T-helper 2 cell treated with Interferon-gamma antibody and Interleukin-4, amounts not matched to agents 5 μg/mL and 100 μg/mL, for 36 hours (primary cell): ENCODE data around the gene NXNL1.
"Not testable (repeated sequence)": the region's sequence is repeated elsewhere in the genome, so short reads cannot be mapped to it uniquely, and the experiment has no call there.

Experiments used
- DNase-seq: peaks from one replicate; pipeline ENCODE4 v3.0.0; 2021; ENCODE audit warnings: low spot score
- H3K27ac Mint-ChIP-seq: one replicate; pipeline ENCODE4 v1.8.0; 2021; ENCODE audit warnings: mild to moderate bottlenecking, mixed read lengths
- H3K27me3 Mint-ChIP-seq: one replicate; pipeline ENCODE4 v1.8.0; 2021; ENCODE audit warnings: low read depth, mixed read lengths
- H3K36me3 Mint-ChIP-seq: one replicate; pipeline ENCODE4 v1.8.0; 2021; ENCODE audit warnings: low read depth, mixed read lengths
- H3K4me1 Mint-ChIP-seq: one replicate; pipeline ENCODE4 v1.8.0; 2021; ENCODE audit warnings: low read depth, mixed read lengths
- H3K4me3 Mint-ChIP-seq: one replicate; pipeline ENCODE4 v1.8.0; 2022; ENCODE audit warnings: mild to moderate bottlenecking, moderate library complexity, mixed read lengths
- H3K9me3 Mint-ChIP-seq: one replicate; pipeline ENCODE4 v1.8.0; 2021; ENCODE audit warnings: mixed read lengths

The NXNL1 gene

GRCh38 chr19:17475541-17476115, 14.9 kb upstream of the NXNL1 start:
- H3K4me3 Mint-ChIP-seq: no peak overlapping the region
- H3K27ac Mint-ChIP-seq: no peak overlapping the region
- H3K27me3 Mint-ChIP-seq: peaks cover 2% of the 10 kb centered on the region
- H3K4me1 Mint-ChIP-seq: peaks cover 12% of the 10 kb centered on the region
- no peaks in the 10 kb centered on the region for H3K36me3 Mint-ChIP-seq
- no peak for DNase-seq
- no peaks in the 10 kb centered on the region for H3K9me3 Mint-ChIP-seq

GRCh38 chr19:17475011-17475540, 14.3 kb upstream of the NXNL1 start:
- not testable (repeated sequence) for H3K27me3 Mint-ChIP-seq, H3K27ac Mint-ChIP-seq, DNase-seq

GRCh38 chr19:17473041-17473440, 12.3 kb upstream of the NXNL1 start:
- Mint-ChIP-seq H3K9me3 (no peaks in the 10 kb centered on the region), H3K36me3 (no peaks in the 10 kb centered on the region), H3K27ac (no peak overlapping the region), H3K4me3 (no peak overlapping the region), H3K4me1 (peaks cover 23% of the 10 kb centered on the region), H3K27me3 (peaks cover 7% of the 10 kb centered on the region)
- peak; percentile 13 for DNase-seq

More at GRCh38 chr19:17475011-17475540, 14.3 kb upstream of the NXNL1 start:
- H3K9me3 Mint-ChIP-seq, H3K36me3 Mint-ChIP-seq, H3K4me3 Mint-ChIP-seq: not testable (repeated sequence)
- H3K4me1 Mint-ChIP-seq: peaks cover 12% of the 10 kb centered on the region

- no peaks in the 10 kb centered on the region for H3K9me3 Mint-ChIP-seq
- peaks cover 23% of the 10 kb centered on the region for H3K4me1 Mint-ChIP-seq
- no peak for DNase-seq
- peak overlapping the region; percentile 93 for H3K4me3 Mint-ChIP-seq
- H3K36me3 Mint-ChIP-seq: no peaks in the 10 kb centered on the region
- peak overlapping the region; percentile 11 for H3K27ac Mint-ChIP-seq
- peaks cover 7% of the 10 kb centered on the region for H3K27me3 Mint-ChIP-seq
These were observed 10.8 kb upstream of the NXNL1 start for GRCh38 chr19:17471410-17472125.

GRCh38 chr19:17470068-17470841, 9.5 kb upstream of the NXNL1 start, which contains the start of gene SLC27A1:
Gene SLC27A1, plus strand, starts transcription at chr19:17470524. Its CDS starts 17 bp downstream, at chr19:17470541.
- H3K4me1 Mint-ChIP-seq: peaks cover 30% of the 10 kb centered on the region
- no peaks in the 10 kb centered on the region for H3K36me3 Mint-ChIP-seq
- no peaks in the 10 kb centered on the region for H3K9me3 Mint-ChIP-seq
- peaks cover 7% of the 10 kb centered on the region for H3K27me3 Mint-ChIP-seq
- peak within 1 kb of the TSS; percentile 93 for H3K4me3 Mint-ChIP-seq
- H3K27ac Mint-ChIP-seq: peak within 1 kb of the TSS; percentile 91
- DNase-seq: peak; percentile 90

GRCh38 chr19:17469481-17470067, 8.8 kb upstream of the NXNL1 start:
- Mint-ChIP-seq H3K27me3 (peaks cover 7% of the 10 kb centered on the region), H3K27ac (peak overlapping the region; percentile 91), H3K36me3 (no peaks in the 10 kb centered on the region), H3K9me3 (no peaks in the 10 kb centered on the region), H3K4me3 (peak overlapping the region; percentile 93), H3K4me1 (peaks cover 30% of the 10 kb centered on the region)
- DNase-seq: no peak

- peak overlapping the region; percentile 93 for H3K4me3 Mint-ChIP-seq
- no peak overlapping the region for H3K27ac Mint-ChIP-seq
- no peaks in the 10 kb centered on the region for H3K36me3 Mint-ChIP-seq
- peaks cover 7% of the 10 kb centered on the region for H3K27me3 Mint-ChIP-seq
- peaks cover 30% of the 10 kb centered on the region for H3K4me1 Mint-ChIP-seq
- no peak for DNase-seq
- no peaks in the 10 kb centered on the region for H3K9me3 Mint-ChIP-seq
These were observed 8.4 kb upstream of the NXNL1 start for GRCh38 chr19:17469092-17469480.

- Mint-ChIP-seq H3K27ac (no peak overlapping the region), H3K9me3 (no peaks in the 10 kb centered on the region), H3K4me3 (peak overlapping the region; percentile 93), H3K36me3 (no peaks in the 10 kb centered on the region), H3K27me3 (peaks cover 7% of the 10 kb centered on the region), H3K4me1 (peaks cover 28% of the 10 kb centered on the region)
- DNase-seq: no peak
These were observed 7.8 kb upstream of the NXNL1 start for GRCh38 chr19:17468302-17469091.

- Mint-ChIP-seq H3K36me3 (no peaks in the 10 kb centered on the region), H3K4me1 (peaks cover 22% of the 10 kb centered on the region), H3K9me3 (no peaks in the 10 kb centered on the region), H3K27ac (no peak overlapping the region), H3K4me3 (no peak overlapping the region), H3K27me3 (peaks cover 7% of the 10 kb centered on the region)
- no peak for DNase-seq
These were observed 7.0 kb upstream of the NXNL1 start for GRCh38 chr19:17467471-17468301.

- Mint-ChIP-seq H3K4me1 (peaks cover 22% of the 10 kb centered on the region), H3K4me3 (no peak overlapping the region), H3K27me3 (peaks cover 7% of the 10 kb centered on the region), H3K9me3 (no peaks in the 10 kb centered on the region), H3K36me3 (no peaks in the 10 kb centered on the region), H3K27ac (no peak overlapping the region)
- no peak for DNase-seq
These were observed 5.7 kb upstream of the NXNL1 start for GRCh38 chr19:17466487-17466850.

GRCh38 chr19:17458970-17459369, 1.8 kb downstream of the NXNL1 start:
- Mint-ChIP-seq H3K4me3 (no peak overlapping the region), H3K27me3 (peaks cover 33% of the 10 kb centered on the region)

GRCh38 chr19:17457616-17458015, 3.1 kb downstream of the NXNL1 start:
- Mint-ChIP-seq H3K9me3 (no peaks in the 10 kb centered on the region), H3K27me3 (peaks cover 33% of the 10 kb centered on the region), H3K4me3 (no peak overlapping the region), H3K27ac (no peak overlapping the region), H3K36me3 (no peaks in the 10 kb centered on the region), H3K4me1 (peaks cover 3% of the 10 kb centered on the region)
- DNase-seq: no peak

More at GRCh38 chr19:17458970-17459369, 1.8 kb downstream of the NXNL1 start:
- Mint-ChIP-seq H3K27ac (no peak overlapping the region), H3K36me3 (no peaks in the 10 kb centered on the region), H3K4me1 (no peaks in the 10 kb centered on the region), H3K9me3 (no peaks in the 10 kb centered on the region)
- no peak for DNase-seq
